Activated CD8-positive, alpha-beta memory T cell treated with anti-CD3 and anti-CD28 coated beads, Interleukin-2, amount 50 U/mL, for 48 hours (primary cell): ENCODE results near the gene SGTB.

Source experiments
- DNase-seq: peaks from one replicate; pipeline ENCODE4 v3.0.0-alpha.2; 2020

The SGTB gene, protein sequence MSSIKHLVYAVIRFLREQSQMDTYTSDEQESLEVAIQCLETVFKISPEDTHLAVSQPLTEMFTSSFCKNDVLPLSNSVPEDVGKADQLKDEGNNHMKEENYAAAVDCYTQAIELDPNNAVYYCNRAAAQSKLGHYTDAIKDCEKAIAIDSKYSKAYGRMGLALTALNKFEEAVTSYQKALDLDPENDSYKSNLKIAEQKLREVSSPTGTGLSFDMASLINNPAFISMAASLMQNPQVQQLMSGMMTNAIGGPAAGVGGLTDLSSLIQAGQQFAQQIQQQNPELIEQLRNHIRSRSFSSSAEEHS

DNA sequence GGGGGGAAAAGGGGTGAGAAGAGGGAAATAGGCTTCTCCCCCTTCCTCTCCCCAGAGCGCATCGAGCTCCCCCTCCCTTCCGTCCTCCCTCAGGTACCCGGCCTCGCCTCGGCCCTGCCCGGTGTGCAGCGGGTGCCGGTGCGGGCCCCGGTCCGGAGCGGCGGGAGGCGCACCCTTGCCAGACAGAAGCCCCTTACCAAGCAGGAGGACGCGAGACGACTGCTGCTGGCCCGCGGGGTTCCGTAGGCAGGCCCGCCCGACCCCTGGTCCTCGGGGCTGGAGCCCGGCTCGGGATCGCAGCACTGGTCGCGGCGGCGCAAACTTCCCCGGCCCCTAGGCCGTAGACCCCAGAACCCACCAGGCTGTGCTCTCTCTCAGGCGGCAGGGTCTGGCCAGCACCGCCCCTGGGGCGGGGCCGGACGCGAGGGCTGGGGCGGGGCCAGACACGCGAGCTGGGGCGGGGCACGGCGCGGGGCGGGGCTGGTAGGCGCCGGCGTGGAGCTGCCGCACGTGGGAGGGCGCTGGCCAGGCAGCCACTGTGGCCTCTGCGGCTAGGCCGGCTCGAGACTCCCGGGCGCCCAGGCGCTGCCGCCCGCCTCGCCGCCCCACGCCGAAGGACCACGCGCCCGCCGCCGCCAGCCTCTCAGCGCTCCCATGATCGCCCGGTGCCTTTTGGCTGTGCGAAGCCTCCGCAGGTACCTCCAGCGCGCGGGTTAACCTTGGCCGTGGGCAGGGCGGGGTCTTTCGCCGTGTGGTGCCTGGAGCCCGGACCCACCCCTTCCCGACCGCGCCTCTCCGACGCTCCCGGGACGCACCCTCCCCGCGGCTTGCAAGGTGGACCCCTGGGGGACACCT is at the start of gene SGTB, which contains the start of gene NLN:
SGTB (minus strand) TSS at position 390 of the 855 bp plus-strand sequence. CDS start 1,302 bp downstream, outside the sequence.
NLN (plus strand) TSS at position 486 of the 855 bp plus-strand sequence; CDS start at position 655, 169 bp downstream.
- peak; percentile 92 for DNase-seq

DNA sequence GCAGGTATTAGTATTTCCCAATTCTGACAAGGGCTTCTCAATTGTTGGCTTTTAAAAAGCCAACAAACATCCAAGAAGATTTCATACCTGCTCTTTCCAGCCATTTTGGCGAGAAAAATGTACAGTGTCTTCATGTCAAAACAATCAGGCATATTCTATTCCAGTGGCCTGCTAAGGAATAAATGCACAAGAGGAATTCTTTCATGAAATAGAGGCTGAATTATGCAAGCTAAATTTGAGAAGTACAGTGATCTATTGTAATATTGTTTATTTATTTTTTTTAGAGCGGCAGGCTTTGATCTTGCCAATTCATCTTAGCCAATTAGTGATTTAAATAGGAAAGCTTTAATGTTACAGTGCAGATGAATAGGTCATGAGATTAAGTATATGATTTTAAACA is 49.4 kb upstream of the SGTB start:
- DNase-seq = no peak

DNA sequence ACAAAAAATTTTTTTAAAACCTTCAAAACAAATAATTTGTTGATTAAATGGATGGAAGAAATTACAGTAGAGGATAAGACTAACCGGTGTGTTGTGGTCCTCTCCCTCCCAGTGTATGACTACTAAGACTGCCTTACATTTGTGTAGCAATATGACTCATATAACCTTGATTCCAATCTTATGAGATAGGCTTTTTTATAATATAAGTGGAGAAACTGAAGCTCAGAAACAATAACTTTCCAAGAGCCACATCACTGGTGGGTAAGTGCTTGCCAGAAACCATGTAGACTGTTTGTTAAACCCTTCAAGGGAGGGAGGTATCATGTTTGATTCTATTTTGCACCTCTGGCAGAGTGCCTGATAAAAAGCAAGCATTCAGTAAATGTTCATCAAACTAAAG is 47.6 kb upstream of the SGTB start:
- DNase-seq = no peak

DNA sequence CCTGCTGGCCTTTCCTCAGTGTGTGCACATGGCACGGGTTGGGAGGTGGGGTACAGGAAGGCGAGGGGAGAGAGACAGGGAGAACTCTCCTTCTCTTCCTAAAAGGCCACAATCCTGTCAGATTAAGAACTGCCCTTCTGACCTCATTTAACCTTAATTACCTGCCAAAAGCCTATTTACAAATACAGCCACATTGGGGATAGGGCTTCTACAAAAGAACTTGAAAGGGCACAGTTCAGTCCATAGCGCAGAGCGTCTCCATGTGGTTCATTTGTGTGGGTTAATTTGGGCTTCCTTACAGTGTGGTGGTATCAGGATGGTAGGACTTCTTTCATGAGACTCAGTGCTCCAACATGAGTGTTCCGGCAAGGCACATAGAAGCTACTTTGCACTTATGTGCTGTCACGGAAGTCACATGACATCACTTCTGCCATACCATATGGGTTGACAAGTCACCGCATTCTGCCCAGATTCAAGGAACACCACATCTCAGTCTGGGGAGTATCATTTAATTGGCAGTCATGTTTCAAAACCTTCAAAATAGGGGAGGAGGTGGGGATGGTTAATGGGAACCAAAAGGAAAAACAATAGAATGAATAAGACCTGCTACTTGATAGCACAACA is 46.9 kb upstream of the SGTB start:
- DNase-seq = no peak

DNA sequence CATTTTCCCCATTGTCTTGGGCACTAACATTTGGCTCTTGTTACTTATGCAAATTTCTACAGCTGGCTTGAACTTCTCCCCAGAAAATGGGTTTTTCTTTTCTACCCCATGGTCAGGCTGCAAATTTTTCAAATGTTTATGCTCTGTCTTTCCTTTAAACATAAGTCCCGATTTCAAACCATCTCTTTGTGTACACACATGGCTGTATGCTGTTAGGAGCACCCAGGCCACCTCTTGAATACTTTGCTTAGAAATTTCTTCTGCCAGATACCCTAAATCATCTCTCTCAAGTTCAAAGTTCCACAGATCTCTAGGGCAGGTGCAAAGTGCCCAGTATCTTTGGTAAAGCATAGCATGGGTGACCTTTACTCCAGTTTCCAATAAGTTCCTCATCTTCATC is 45.7 kb upstream of the SGTB start:
- DNase-seq = no peak

DNA sequence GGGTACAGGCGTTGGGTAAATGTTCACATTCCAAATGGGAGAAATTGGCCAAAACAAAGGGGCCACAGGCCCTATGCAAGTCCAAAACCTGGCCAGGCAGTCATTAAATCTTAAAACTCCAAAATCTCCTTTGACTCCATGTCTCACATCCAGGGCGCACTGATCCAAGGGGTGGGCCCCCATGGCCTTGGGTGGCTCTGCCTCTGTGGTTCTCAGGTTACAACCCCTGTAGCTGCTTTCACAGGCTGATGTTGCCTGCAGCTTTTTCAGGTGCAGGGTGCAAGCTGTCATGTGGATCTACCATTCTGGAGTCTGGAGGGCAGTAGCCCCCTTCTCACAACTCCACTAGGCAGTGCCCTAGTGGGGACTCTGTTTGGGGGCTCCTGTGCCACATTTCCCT is 44.9 kb upstream of the SGTB start:
- DNase-seq = no peak

DNA sequence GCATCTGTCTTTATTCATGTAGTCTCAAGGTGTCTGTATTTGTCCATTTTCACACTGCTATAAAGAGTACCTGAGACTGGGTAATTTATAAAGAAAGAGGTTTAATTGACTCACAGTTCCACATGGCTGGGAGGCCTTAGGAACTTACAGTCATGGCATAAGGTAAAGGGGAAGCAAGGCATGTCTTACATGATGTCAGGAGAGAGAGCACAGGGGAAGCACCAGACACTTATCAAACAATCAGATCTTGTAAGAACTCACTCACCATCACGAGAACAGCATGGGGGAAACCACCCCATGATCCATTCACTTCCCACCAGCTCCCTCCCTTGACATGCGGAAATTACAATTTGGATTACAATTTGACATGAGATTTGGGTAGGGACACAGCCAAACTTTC is 44.3 kb upstream of the SGTB start:
- no peak for DNase-seq

DNA sequence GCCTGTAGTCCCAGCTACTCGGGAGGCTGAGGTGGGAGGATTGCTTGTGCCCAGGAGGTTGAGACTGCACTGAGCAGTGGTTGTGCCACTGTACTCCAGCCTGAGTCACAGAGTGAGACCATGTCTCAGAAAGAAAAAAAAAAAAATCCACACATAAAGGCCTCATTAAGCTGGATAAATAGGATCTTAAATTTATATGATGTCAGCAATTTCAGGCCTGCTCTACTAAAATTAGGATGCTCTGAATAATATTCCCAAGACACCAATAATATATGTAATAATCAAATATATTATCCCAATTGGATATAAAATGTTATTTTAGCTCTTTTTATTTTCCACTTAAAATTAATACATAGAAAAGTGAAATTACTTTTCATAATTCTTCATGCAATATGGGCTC is 43.7 kb upstream of the SGTB start:
- no peak for DNase-seq

DNA sequence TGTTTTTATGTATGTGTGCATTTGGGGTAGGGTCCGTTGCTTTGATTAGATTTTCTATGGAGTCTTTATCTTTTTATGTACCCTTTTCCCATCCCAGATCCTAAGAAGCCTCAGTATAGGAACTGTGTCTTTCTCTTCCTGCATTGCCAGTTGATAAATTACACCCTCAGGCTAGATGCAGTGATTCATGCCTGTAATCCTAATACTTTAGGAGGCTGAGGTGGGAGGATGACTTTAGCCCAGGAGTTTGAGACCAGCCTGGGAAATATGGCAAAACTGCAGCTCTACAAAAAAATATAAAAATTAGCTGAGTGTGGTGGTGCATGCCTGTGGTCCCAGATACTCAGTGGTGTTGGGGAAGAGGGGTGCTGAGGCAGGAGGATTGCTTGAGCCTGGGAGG is 40.3 kb upstream of the SGTB start:
- DNase-seq = no peak

DNA sequence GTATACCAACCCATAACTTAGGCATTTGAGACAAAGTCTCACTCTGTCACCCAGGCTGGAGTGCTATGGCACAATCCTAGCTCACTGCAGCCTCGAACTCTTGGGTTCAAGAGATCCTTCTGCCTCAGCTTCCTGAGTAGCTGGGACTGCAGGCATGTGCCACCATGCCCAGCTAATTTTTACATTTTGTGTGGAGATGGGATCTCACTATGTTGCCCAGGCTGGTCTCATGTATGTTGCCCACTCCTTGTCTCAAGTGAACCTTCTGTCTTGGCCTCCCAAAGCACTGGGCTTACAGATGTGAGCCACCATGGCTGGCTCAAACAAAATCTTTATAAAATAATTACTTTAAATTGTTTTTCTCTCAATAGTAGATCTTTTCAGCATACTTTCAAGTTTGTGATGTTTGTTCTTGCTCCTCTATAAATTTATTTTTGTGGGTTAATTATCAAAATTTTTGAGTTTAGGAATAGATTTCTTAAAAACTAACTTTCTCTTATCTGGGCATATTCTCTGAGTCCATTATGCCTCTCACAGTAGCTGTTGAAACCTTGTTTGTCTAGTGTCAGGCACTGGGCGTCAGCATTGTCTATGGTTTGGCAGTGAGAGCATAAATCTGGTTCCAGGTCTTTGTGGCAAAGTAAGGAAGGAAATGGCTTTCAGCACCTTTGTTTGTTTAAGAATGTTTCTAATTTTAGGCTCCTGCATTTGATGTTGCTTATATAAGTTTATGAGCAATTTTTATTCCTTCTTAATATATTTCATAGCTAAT is 38.8 kb upstream of the SGTB start:
- DNase-seq = no peak

DNA sequence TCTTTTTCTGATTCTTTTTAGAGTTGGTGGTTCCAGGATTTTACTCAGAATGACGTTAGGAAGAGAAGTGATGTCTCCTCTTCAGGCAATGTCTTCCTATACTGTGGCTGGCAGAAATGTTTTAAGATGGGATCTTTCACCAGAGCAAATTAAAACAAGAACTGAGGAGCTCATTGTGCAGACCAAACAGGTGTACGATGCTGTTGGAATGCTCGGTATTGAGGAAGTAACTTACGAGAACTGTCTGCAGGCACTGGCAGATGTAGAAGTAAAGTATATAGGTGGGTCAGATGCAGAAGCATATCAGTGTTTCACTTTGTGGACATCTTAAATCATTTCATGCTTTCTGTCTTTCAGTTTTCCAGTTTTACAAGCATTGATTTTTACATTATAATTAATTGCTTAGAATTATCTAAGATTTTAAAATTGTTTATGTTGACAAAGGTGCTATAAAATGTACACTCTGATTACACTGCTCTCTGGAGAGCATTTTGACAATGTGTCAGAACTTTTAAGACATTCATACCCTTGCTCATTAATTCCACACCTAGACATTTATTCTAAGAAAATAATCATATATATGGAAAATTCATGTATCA is 36.7 kb upstream of the SGTB start:
- DNase-seq = no peak

DNA sequence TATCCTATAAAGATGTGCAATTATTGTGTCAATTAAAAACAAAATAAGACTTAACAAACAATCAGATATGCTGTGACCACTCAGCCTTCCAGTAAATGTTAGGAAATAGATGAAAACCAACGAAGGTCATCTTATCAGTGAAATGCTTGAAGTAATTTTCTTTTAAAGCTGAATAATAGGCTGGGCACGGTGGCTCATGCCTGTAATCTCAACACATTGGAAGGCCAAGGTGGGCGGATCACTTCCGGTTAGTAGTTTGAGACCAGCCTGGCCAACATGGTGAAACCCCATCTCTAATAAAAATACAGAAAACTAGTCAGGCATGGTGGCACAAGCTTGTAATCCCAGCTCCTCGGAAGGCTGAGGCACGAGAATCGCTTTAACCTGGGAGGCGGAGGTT is 31.3 kb upstream of the SGTB start:
- DNase-seq = no peak

DNA sequence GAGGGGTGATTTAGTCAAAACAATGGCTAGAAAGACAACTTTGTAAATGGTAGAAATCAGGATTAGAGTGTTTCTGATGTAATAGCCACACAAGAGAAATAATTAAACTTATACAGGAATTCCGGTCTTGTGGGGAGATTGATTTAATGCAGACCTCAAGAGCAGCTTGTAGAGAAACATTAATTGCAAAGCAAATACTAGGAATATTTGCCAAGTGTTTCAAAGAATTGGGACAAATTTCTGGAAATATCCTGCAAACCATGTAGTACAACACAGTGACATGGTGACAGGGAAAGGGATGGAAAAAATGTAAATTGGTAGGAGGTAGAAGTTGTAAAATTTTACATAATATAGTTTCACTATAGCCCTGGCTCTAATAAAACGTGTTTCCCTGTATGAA is 29.0 kb upstream of the SGTB start:
- no peak for DNase-seq

DNA sequence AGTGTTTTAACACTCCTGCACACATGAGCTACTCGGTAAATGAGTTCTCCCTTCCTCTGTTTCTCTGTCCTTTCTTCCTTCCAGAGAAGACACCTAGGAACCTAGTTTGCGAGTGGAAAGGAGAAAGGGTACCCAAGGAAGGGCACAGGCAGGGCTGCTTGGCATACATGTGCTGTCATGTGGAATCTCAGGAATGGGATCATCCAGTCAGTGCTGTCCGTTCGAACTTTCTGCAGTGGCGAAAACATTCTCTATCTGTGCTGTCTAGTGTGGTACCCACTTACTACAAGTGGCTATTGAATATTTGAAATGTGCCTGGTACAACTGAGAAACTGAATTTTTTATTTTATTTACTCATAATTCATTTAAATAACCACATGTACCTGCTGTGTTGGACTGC is 28.0 kb upstream of the SGTB start:
- no peak for DNase-seq

DNA sequence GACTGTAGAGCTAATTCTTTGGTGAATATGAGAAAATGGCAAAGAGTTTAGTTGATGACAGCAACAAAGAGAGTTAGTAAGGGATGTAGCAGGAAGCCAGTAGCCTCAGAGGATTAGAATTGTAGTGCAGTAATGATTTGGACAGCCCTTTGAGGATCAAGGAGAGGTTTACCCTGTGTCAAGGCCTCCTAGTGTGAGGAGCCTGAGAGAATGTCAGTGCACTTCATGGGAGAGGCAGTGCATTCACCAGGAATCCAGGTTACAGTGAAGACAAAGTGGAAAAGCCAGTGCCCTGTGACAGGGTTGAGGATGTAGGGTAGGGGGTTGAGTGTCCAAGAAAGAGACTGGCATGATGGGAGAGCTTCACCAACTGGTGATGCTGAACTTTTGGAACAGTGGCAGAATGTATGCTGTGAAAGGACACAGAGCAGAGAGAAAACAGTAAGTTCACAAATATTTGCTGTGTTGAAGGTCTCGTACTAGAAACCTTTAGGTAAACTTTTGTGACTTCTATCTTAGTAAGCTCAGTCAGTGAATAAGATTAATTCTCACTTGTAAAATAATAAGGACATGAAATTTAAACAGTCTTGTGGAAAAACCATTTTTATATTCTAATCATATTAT is 27.4 kb upstream of the SGTB start:
- no peak for DNase-seq

DNA sequence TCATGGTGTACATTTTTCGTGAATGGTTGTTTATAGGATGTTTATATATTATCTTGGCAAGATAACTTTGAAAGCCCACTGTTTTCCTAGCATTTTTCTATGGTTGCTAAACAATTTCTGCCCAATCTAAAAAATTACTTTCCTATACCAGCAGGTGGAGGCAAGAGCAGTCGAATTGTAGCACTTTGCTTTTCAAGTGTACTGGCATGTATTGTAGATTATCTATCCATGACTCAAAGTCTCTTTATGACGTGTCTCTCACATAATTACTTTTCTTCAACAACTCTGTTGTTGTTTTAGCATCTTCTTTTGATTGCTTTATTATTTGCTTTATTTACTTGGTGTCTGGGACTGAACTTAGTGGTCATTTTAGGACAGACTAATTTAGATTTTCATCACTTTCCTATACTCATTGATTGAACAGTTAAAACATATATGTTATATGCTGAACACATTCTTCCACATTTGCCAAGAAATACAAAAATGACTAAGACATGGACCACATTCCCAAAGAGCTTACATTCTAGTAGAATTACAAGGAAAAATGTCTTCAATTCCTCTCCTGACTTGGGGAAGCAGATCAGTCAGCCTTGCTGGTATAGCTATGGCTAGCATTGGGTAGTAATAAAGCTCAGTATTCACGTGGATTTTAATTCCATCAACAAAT is 20.8 kb upstream of the SGTB start:
- no peak for DNase-seq

DNA sequence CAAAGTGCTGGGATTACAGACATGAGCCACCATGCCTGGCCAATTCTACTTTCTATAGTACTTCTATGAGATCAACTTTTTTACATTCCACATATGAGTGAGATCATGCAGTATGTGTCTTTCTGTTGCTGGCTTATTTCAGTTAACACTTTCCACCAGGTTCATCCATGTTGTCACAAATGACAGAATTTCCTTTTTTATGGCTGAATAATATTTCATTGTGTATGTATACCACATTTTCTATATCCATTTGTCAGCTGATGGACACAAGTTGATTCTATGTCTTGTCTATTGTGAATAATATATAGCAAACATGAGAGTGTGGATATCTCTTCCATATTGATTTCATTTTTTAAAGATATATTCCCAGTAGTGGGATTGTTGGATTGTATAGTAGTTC is 17.3 kb upstream of the SGTB start:
- no peak for DNase-seq

DNA sequence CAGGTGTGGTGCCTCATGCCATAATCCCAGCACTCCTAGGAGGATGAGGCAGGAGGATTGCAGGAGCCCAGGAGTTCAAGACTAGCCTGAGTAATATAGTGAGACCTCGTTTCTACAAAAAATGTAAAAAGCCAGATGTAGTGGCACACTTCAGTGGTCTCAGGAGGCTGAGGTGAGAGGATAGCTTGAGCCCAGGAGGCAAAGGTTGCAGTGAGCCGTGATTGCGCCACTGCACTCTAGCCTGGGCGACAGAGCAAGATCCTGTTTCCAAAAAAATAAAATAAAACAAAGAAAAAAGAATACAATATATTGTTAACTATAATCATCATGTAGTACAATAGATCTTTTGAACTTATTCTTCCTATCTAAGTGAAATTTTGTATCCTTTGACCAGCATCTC is 16.4 kb upstream of the SGTB start:
- DNase-seq = no peak

DNA sequence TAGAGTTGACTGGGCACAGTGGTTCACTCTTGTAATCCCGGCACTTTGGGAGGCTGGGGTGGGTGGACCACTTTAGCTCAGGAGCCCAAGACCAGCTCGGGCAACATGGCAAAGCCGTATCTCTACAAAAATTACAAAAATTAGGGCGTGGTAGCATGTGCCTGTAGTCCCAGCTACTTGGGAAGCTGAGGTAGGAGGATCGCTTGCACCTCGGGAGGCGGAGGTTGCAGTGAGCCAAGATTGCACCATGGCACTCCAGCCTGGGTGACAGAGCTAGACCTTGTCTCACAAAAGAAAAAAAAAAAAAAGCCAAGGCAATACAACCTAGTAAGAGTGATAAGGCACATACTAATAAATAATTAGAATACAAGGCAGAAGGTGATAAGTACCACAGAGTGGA is 15.9 kb upstream of the SGTB start:
- DNase-seq = no peak

DNA sequence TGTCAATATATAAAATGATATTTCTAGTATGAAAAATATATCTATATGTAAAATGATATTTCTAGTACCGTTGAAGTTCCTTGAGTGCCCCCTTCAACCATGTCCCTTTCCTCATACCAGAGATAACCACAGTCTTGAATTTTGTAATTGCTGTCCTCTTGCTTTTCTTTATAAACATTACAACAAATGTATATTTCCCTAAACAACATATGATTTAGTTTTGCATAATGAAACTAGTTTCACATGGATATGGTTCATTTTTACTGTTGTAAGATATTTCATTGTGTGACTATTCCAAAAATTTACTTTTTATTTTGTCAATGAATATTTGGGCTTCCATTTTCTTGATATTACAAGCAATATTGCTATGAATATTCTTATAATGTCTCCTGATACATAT is 14.1 kb upstream of the SGTB start:
- DNase-seq = no peak

DNA sequence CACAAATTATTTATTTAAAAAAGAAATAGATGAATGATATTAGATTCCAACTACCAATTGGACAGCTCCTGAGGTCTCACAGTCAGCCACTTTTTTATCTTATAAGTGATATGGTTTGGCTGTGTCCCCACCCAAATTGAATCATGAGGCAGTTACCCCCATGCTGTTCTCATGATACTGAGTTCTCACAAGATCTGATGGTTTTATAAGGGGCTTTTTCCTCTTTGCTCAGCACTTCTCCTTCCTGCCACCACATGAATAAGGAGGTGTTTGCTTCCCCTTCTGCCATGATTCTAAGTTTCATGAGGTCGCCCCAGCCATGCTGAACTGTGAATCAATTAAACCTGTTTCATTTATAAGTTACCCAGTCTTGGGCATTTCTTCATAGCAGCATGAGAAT is 13.0 kb upstream of the SGTB start:
- DNase-seq = no peak
